GM12872 (cell line): ENCODE measurements around the gene ZNF566.
A peak's percentile ranks its signal among the peaks of the same experiment; 100 is the strongest.

Experiments used
- CTCF ChIP-seq: IDR thresholded peaks from 3 replicates; pipeline ENCODE4 v1.5.1; 2011; ENCODE audit warnings: low read depth, mild to moderate bottlenecking, low read length, moderate library complexity; ENCODE audit not compliant: insufficient read depth

Gene ZNF566

GRCh38 chr19:36514012-36514612, 24.8 kb upstream of the ZNF566 start:
- no peak for TF ChIP-seq CTCF

DNA sequence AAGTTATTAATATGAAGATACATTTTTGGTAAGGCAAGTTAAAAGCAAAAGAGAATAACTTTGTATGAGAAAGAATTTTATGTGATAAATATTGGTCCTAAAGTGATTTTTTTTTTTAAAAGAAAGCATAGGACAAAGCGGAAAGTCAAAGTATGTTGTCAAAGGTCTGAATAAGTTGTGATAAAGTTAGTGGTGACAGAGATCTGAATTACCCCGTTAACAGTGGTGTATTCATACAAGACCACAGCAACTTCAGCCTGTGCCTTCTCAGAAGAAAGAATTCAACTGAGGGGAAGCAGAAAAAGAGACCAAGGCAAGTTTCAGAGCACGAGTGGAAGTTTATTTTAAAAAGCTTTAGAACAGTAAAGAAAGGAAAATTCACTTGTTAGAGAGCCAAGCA, 19.0 kb upstream of the ZNF566 start:
- no peak for TF ChIP-seq CTCF

DNA sequence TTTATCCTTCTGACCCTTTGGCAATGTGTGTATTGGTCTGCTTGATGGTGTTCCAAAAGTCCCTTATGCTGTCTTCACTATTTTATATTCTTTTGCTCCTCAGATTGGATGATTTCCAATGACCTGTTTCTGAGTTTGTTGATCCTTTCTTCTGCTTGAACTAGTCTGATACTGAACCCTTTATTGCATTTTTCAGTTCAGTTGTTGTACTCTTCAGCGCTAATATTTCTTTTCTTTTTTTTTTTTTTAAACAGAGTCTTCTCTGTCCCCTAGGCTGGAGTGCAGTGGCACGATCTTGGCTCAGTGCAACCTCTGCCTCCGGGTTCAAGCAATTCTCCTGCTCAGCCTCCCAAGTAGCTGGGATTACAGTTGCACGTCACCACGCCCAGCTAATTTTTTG, 12.6 kb upstream of the ZNF566 start:
- no peak for TF ChIP-seq CTCF

GRCh38 chr19:36497001-36497400, 7.6 kb upstream of the ZNF566 start:
- TF ChIP-seq CTCF = no peak

- peak; percentile 58 for TF ChIP-seq CTCF
Measured at GRCh38 chr19:36492689-36493453, 3.5 kb upstream of the ZNF566 start.

- TF ChIP-seq CTCF = no peak
Measured at GRCh38 chr19:36489920-36490415, 607 bp upstream of the ZNF566 start.

- TF ChIP-seq CTCF = no peak
Measured at GRCh38 chr19:36488846-36489117, 579 bp downstream of the ZNF566 start.
